Neural cell (in vitro differentiated cells): Measurements from ENCODE around the gene ODAD3. TPM values are rescaled to one million over a fixed set of nuclear protein-coding genes. Genes with fewer than 3 reads are reported as not detected.

ENCODE experiments used
- H2AFZ ChIP-seq: fragments of 200-600, 300-800 bp; sonication (generic), shearing (Covaris generic); 2 replicates; pipeline ENCODE4 v1.6.0; 2014; ENCODE audit warnings: low read depth, mild to moderate bottlenecking, antibody characterized with exemption, low read length, moderate library complexity
- H3F3A ChIP-seq: fragments of 200-600 bp; shearing (Covaris generic); 2 replicates; pipeline ENCODE4 v1.6.1; 2016; ENCODE audit warnings: mild to moderate bottlenecking, moderate library complexity, mixed read lengths, antibody characterized with exemption, low read length; ENCODE audit not compliant: insufficient read depth, poor library complexity, severe bottlenecking
- H3K27ac ChIP-seq: fragments of 200-600, 300-800 bp; sonication (generic), shearing (Covaris generic); 2 replicates; pipeline ENCODE4 v1.5.1; 2014; ENCODE audit warnings: mild to moderate bottlenecking, low read length, moderate library complexity
- H3K27me3 ChIP-seq: fragments of 300-800, 200-600 bp; sonication (generic), shearing (Covaris generic); 2 replicates; pipeline ENCODE4 v1.6.0; 2014; ENCODE audit warnings: mild to moderate bottlenecking, low read depth, low read length, moderate library complexity; ENCODE audit not compliant: insufficient read depth
- H3K36me3 ChIP-seq: fragments of 300-800, 200-600 bp; sonication (generic), shearing (Covaris generic); 2 replicates; pipeline ENCODE4 v1.5.1; 2014; ENCODE audit warnings: mild to moderate bottlenecking, antibody characterized with exemption, low read length, moderate library complexity; ENCODE audit not compliant: insufficient read depth
- H3K4me2 ChIP-seq: fragments of 300-800, 200-600 bp; sonication (generic), shearing (Covaris generic); 2 replicates; pipeline ENCODE4 v1.6.0; 2014; ENCODE audit warnings: mild to moderate bottlenecking, low read length
- H3K4me3 ChIP-seq: fragments of 300-800, 200-600 bp; sonication (generic), shearing (Covaris generic); 2 replicates; pipeline ENCODE4 v1.5.1; 2014; ENCODE audit warnings: mild to moderate bottlenecking, low read length, moderate library complexity
- H3K79me2 ChIP-seq: fragments of 200-600 bp; shearing (Covaris generic); replicated peaks from 2 replicates; pipeline ENCODE4 v1.6.0; 2014; ENCODE audit warnings: mild to moderate bottlenecking, low read length, moderate library complexity; ENCODE audit not compliant: insufficient read depth
- H3K9ac ChIP-seq: fragments of 300-800, 200-600 bp; sonication (generic), shearing (Covaris generic); 2 replicates; pipeline ENCODE4 v1.6.1; 2016; ENCODE audit warnings: mild to moderate bottlenecking, low read length, mixed read lengths
- H3K9me2 ChIP-seq: fragments of 200-600 bp; shearing (Covaris generic); 2 replicates; pipeline ENCODE4 v1.6.1; 2016; ENCODE audit warnings: mild to moderate bottlenecking, low read length, mixed read lengths; ENCODE audit not compliant: insufficient read depth
- H3K9me3 ChIP-seq: fragments of 200-600, 300-800 bp; sonication (generic), shearing (Covaris generic); 2 replicates; pipeline ENCODE4 v1.6.1; 2016; ENCODE audit warnings: mild to moderate bottlenecking, mixed run types, low read length, moderate library complexity, mixed read lengths
- H4K20me1 ChIP-seq: fragments of 200-600 bp; shearing (Covaris generic); 2 replicates; pipeline ENCODE4 v1.6.1; 2016; ENCODE audit warnings: mild to moderate bottlenecking, mixed run types; ENCODE audit not compliant: insufficient read depth
- EP300 ChIP-seq: fragments of 450-650 bp; conservative IDR thresholded peaks from 2 replicates; pipeline ENCODE4 v1.6.1; 2014; ENCODE audit warnings: antibody characterized with exemption, mild to moderate bottlenecking, moderate library complexity; ENCODE audit not compliant: poor library complexity, severe bottlenecking
- EZH2 ChIP-seq: fragments of 200-600, 300-800 bp; shearing (Covaris generic), sonication (generic); IDR thresholded peaks from 2 replicates; pipeline ENCODE4 v1.6.1; 2014; ENCODE audit warnings: antibody characterized with exemption, low read length, borderline replicate concordance, mild to moderate bottlenecking; ENCODE audit not compliant: insufficient read depth, poor library complexity, severe bottlenecking
- MXI1 ChIP-seq: fragments of 450-650 bp; conservative IDR thresholded peaks from 2 replicates; pipeline ENCODE4 v1.6.1; 2014; ENCODE audit warnings: antibody characterized with exemption, mild to moderate bottlenecking; ENCODE audit not compliant: poor library complexity, severe bottlenecking
- POLR2AphosphoS5 ChIP-seq: IDR thresholded peaks from 2 replicates; pipeline ENCODE4 v1.6.1; 2012
- RAD21 ChIP-seq: fragments of 450-650 bp; conservative IDR thresholded peaks from 2 replicates; pipeline ENCODE4 v1.6.1; 2014; ENCODE audit warnings: antibody characterized with exemption, mild to moderate bottlenecking, moderate library complexity
- SMC3 ChIP-seq: fragments of 450-650 bp; conservative IDR thresholded peaks from 2 replicates; pipeline ENCODE4 v1.6.1; 2014; ENCODE audit warnings: antibody characterized with exemption, mild to moderate bottlenecking, moderate library complexity; ENCODE audit not compliant: poor library complexity
- TAF1 ChIP-seq: IDR thresholded peaks from 2 replicates; pipeline ENCODE4 v1.6.1; 2012; ENCODE audit warnings: low read depth
- polyA plus RNA-seq: library from polyadenylated mRNA; depleted of rRNA; stranded (reverse); fragments of >200 nt; gene quantifications from 2 replicates; pipeline ENCODE4 v1.2.3, GENCODE V29; 2014
- TF ChIP-seq, protein P1 (sequence below): fragments of 450-650 bp; IDR thresholded peaks from 2 replicates; pipeline ENCODE4 v1.5.1; 2014; ENCODE audit warnings: antibody characterized with exemption, mild to moderate bottlenecking, moderate library complexity; ENCODE audit not compliant: poor library complexity, severe bottlenecking
- TF ChIP-seq, protein P2 (sequence below): IDR thresholded peaks from 2 replicates; pipeline ENCODE4 v1.6.1; 2012; ENCODE audit warnings: borderline replicate concordance

ODAD3 gene
- polyA plus RNA-seq, 1 donor from 2014 or later: 3.4 TPM

DNA sequence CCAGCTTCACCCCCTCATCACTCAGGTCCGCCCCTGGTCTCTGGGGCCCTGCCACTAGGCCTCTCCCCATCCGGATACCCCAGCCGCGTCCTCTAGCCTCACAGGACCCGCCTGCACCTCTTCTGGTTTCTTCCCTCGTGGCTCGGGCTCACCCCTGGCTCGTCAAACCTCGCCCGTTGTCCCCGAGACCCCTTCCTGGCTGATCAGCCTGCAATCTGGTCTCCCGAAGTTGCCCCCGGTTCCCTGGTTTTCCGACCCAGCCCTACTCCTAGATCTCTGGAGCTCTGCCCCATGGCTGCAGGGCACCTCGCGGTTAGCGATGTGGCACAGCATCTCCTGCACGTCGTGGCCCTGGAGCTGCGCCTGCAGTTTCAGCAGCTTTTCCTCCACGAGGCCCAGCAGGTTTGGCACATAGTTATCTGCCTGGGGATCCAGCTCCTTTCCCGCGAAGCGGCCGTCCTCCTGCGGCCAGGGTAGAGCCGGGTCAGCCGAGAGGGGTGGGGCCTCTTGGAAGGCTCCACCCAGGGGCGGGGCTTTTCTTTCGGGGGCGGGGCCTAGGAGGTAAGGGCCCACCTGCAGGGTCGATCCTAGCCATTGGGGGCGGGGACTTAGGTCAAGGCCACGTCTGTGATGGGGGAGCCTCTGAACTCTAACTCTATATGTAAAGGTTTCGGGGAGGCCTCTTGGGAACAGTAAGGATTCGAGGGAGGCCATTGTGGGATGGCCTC, 13.4 kb downstream of the ODAD3 start:
- TF ChIP-seq EZH2 (no peak), POLR2AphosphoS5 (no peak), RAD21 (no peak), SMC3 (no peak), MXI1 (no peak), TAF1 (no peak), EP300 (no peak)
- TF ChIP-seq, protein P1, sequence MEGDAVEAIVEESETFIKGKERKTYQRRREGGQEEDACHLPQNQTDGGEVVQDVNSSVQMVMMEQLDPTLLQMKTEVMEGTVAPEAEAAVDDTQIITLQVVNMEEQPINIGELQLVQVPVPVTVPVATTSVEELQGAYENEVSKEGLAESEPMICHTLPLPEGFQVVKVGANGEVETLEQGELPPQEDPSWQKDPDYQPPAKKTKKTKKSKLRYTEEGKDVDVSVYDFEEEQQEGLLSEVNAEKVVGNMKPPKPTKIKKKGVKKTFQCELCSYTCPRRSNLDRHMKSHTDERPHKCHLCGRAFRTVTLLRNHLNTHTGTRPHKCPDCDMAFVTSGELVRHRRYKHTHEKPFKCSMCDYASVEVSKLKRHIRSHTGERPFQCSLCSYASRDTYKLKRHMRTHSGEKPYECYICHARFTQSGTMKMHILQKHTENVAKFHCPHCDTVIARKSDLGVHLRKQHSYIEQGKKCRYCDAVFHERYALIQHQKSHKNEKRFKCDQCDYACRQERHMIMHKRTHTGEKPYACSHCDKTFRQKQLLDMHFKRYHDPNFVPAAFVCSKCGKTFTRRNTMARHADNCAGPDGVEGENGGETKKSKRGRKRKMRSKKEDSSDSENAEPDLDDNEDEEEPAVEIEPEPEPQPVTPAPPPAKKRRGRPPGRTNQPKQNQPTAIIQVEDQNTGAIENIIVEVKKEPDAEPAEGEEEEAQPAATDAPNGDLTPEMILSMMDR: no peak
- TF ChIP-seq, protein P2, sequence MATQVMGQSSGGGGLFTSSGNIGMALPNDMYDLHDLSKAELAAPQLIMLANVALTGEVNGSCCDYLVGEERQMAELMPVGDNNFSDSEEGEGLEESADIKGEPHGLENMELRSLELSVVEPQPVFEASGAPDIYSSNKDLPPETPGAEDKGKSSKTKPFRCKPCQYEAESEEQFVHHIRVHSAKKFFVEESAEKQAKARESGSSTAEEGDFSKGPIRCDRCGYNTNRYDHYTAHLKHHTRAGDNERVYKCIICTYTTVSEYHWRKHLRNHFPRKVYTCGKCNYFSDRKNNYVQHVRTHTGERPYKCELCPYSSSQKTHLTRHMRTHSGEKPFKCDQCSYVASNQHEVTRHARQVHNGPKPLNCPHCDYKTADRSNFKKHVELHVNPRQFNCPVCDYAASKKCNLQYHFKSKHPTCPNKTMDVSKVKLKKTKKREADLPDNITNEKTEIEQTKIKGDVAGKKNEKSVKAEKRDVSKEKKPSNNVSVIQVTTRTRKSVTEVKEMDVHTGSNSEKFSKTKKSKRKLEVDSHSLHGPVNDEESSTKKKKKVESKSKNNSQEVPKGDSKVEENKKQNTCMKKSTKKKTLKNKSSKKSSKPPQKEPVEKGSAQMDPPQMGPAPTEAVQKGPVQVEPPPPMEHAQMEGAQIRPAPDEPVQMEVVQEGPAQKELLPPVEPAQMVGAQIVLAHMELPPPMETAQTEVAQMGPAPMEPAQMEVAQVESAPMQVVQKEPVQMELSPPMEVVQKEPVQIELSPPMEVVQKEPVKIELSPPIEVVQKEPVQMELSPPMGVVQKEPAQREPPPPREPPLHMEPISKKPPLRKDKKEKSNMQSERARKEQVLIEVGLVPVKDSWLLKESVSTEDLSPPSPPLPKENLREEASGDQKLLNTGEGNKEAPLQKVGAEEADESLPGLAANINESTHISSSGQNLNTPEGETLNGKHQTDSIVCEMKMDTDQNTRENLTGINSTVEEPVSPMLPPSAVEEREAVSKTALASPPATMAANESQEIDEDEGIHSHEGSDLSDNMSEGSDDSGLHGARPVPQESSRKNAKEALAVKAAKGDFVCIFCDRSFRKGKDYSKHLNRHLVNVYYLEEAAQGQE: no peak
- Histone ChIP-seq H3K9me2 (no peaks in the 10 kb centered on the region), H3K27me3 (peaks cover 73% of the 10 kb centered on the region), H3K4me2 (no peak overlapping the region), H4K20me1 (no peaks in the 10 kb centered on the region), H2AFZ (no peak overlapping the region), H3F3A (no peaks in the 10 kb centered on the region), H3K4me3 (no peak overlapping the region), H3K9me3 (peaks cover 11% of the 10 kb centered on the region), H3K79me2 (no peaks in the 10 kb centered on the region), H3K9ac (no peak overlapping the region), H3K27ac (no peak overlapping the region), H3K36me3 (no peaks in the 10 kb centered on the region)

DNA sequence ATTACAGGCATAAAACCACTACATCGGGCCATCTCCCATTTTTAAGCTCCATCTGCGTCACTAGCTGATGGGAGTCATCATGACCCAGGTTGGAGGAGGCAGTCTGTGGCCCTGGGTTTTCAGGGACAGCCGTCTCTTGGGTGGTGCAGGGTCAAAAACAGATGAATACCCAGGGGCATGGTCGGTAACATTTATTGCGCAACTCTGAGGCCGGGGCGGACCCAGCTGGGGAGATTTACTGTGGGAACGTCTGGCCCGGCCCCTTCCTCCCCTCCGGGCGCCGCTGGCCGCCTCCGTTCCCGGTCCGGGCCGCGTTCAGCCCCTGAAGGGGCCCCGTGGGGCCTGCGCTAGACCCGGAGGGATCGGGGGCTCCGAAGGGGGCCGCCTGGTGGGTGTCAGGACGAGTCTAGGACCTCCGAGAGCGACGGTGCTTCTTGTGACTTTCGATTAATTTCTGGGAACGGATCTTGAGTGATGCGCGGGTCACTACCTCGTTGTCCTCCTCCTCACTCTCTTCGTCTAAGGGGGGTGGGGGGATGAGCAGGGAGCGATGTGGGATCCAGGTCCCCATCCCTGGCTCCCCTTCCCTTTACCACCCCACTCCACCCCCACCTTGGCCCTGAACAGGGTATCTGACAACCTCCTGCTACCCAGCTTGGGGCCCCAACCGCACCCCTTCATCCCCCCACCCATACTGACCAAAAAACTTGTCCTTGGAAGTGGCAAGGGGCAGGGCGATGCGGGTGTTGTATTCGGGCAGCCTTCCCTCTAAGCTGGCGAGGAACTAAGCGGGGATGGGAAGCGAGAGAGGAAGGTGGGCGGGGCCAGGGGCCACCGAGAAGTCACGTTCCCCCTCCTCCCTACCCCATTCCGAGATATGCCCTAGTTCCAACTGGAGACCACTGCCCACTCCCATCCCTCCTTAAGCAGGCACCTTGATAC, 14.2 kb downstream of the ODAD3 start:
- Histone ChIP-seq H3K9ac (no peak overlapping the region), H3K4me2 (no peak overlapping the region)

More for the DNA sequence above, 14.2 kb downstream of the ODAD3 start:
- no peak for TF ChIP-seq EZH2
- no peak for TF ChIP-seq POLR2AphosphoS5
- no peak for TF ChIP-seq SMC3
- TF ChIP-seq, protein P1: no peak
- no peak for TF ChIP-seq EP300
- no peak for TF ChIP-seq TAF1
- no peak for TF ChIP-seq RAD21
- no peak for TF ChIP-seq MXI1
- TF ChIP-seq, protein P2: no peak
- H3K36me3 ChIP-seq: no peaks in the 10 kb centered on the region
- peaks cover 11% of the 10 kb centered on the region for H3K9me3 ChIP-seq
- H3K4me3 ChIP-seq: no peak overlapping the region
- no peak overlapping the region for H2AFZ ChIP-seq
- H3K27me3 ChIP-seq: peaks cover 78% of the 10 kb centered on the region
- H3F3A ChIP-seq: no peaks in the 10 kb centered on the region
- H4K20me1 ChIP-seq: no peaks in the 10 kb centered on the region
- no peaks in the 10 kb centered on the region for H3K9me2 ChIP-seq
- no peak overlapping the region for H3K27ac ChIP-seq
- H3K79me2 ChIP-seq: no peaks in the 10 kb centered on the region
